NK-92 (cell line): ENCODE data around the gene STK24.

Source experiments
- DNase-seq: peaks from one replicate; lab custom pipeline; 2025; ENCODE audit not compliant: unreplicated experiment; lab: John Stamatoyannopoulos, UW

Gene STK24

DNA sequence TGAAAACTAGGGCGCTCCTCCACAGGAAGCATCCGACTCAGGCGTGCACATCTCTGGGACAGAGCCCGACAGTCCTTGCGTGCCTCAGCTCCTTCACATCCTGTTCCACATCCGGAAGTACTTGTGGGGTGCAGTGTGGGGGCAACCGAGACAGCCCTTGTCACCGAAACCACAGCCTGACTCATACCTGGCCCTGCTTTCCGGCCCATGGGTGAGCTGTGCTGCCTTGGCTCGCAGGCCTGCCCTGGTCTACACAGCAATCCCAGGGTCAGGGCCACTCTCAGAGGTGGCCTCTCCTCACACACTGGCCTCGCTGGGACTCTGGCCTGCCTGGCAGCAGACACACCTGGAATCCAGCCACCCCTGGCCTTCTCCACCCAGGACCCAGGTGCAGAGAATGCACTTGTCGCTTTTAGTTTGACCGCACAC lies 100.4 kb downstream of the STK24 start:
- peak; percentile 7 for DNase-seq

DNA sequence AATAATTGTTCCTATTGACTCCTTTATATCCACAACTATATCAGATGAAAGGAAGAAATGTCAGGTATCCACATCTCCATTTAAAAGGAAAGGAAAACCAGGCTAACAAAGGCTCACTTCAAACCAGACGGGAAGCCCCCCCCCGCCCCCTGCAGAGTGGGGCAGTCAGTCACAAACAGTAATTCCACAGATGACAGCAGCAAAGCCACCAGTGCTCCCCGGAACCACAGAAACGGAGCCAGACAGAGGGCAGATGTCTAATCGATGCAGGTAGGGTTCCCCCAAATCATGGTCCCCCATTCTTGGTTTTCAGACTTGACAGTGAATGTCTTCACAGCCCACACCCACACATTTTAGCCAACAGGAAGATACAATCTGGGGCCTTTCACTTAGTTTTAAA lies 100.8 kb downstream of the STK24 start:
- no peak for DNase-seq

DNA sequence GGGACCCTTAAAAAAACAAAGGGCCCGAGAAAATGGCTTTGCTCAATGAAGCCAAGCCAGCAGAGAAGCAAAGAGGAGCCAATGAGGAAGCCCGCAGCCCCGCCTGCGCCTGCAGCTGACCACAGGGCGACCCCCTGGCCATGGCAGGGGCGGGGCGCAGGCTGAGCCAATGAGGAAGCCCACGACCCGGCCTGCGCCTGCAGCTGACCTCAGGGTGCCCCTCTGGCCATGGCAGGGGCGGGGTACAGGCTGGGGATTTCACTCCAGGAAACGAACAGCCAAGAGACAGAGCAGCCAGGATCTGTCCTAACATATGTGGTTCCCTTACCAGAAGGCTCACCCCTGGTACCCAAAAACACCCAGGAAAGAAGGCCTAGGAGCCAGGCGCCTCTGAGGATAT lies 101.4 kb downstream of the STK24 start:
- no peak for DNase-seq

DNA sequence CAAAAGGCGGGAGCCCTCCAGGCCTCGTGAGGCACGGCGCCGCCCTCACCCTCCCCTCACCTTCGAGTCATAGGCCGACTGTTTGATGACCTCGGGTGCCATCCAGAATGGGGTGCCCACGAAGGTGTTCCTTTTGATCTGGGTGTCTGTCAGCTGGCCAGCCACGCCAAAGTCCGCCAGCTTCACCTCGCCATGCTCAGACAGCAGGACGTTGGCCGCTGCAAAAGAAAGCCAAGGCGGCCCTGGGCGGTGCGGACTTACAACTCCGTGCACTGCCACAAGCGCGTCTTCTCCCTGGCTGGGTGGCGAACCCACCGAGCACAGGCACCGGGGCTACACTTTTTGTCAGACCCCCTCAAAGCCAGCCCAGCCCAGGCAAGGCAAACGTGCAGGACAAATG lies 102.1 kb downstream of the STK24 start:
- DNase-seq = no peak

DNA sequence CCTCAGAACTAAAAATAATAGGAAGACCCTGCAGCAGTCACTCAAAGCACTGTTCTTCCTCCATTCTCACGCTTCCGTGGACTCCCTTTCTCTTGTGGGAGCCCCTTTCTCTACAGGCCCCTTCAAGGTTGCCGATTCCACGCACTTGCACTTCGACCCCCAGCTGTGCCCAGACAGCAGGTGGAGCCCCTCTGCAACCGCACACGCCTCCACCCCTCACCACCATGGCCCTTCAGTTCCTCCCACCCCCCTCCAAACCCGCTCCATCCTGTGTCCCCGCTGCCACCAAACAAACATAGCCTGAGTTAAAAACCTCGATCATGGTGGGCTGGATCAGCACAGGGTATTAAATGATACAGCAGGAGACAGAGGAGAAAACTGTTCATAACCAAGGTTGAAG lies 102.6 kb downstream of the STK24 start:
- no peak for DNase-seq

DNA sequence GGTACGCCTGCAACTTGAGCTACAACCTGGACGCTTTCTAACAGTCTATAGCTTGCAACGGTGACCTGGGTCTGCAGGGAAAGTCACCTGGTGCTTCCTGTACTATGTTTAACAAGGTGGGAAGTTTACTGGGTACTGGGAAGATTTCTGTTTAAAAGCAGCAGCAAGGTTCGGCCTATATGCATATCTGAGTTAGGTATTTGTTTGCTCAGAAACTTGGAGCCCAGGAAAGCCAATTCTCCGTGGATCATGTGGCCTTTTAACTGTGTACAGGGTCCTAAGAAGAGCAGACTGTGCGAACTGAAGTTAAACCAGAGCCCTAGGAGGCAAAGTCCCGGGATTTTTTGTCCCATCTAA lies 103.1 kb downstream of the STK24 start:
- DNase-seq = no peak

DNA sequence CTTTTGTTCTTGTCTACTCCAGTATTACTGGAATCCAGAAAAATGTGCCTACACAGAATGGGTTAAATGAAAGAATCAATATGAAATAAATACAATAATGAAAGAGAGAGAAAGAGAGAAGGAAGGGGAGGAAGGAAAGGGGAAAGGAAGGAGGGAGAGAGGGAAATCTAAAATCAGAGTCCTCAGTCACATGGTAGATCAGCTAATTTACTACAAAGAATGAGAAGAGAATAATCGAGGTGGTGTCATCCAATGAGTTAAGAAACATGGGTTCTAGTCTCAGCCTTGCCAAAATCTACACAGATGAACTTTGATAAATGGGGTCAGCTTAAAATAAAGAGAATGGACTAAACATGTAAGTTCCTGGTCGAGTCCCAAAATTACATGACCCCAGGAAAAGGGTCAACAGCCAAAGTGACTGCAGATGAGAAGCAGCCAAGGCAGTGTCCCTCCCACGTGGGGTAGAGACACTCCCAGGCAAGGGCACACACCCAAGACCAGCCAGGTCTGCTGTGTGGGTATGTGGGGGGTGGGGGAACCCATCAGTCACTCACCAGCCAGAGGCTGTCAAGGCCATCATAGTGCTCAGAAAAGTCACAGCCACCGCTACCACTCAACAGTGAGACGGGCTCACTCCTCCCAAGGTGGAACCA lies 103.6 kb downstream of the STK24 start:
- DNase-seq = no peak

DNA sequence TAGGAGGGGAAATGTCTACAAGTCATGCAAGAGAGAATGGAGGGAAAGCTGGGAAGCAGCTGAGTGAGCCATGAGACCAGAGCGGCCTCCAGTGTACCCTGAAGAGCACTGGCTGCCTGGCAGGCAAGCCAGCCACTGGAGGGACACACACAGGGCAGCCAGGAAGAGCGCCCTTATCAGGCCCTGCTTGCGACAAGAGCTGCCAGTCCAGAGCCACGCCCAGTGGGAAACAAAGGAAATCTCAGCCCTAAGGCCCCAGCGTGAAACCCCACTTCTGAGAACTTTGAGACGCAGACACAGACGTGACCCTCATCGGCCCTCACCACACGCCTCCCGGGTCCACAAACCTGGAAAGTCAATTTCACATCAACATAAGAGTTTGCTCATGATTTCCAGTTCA lies 105.0 kb downstream of the STK24 start:
- DNase-seq = no peak

DNA sequence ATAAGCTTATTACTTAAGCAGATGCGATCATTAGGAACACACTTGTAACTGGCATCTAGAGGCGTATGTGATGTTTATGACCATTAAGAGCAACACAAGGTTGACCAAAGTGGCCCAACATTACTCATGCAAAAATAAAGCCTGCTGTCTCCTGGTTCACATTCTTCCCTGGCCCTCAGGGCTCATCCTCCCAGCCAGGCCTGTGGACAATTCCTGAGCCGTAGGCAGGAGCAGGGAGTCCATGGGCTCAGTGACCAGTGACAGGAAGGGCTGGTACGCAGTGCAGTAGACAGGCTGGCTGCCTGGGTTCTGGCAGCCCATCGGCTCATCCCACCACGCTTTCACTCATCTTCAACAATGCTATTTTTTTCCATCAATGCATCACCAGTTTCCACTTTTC lies 106.0 kb downstream of the STK24 start:
- DNase-seq = no peak

DNA sequence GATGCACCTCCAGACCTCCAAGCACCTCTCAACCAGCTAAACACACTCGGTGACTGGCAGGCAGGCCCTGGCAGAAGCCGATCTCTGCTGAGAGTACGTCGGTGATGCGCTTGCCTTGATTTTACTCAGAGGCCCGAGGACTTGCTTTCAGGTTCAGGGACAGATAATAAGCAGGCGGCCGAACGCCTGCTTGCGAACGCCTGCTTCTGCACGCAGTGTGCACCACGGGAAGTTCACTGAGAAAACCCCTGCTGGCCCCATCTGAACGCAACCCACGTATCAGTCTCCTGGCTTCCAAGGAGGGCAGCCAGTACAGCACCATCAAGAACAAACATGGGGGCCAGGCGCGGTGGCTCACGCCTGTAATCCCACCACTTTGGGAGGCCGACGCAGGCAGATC lies 108.0 kb downstream of the STK24 start:
- DNase-seq = no peak

DNA sequence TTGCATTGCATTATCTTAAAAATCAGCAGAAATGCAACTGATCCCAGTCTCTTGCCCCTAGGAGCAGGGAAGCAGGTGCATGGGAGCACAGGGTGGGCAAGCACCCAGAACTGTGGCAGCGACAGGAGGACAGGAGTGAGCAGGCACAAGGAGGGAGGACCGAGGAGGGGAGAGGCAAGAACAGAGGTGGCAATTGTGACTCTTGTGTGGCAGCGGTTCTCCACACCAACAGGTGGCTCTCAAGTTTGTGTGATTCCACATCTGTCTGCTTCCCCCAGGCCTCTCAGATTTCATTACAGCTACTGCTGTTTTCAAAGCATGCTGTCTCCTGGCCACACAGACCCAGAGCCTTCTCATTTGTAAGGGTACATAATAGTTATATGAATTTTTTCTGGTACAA lies 108.5 kb downstream of the STK24 start:
- no peak for DNase-seq

DNA sequence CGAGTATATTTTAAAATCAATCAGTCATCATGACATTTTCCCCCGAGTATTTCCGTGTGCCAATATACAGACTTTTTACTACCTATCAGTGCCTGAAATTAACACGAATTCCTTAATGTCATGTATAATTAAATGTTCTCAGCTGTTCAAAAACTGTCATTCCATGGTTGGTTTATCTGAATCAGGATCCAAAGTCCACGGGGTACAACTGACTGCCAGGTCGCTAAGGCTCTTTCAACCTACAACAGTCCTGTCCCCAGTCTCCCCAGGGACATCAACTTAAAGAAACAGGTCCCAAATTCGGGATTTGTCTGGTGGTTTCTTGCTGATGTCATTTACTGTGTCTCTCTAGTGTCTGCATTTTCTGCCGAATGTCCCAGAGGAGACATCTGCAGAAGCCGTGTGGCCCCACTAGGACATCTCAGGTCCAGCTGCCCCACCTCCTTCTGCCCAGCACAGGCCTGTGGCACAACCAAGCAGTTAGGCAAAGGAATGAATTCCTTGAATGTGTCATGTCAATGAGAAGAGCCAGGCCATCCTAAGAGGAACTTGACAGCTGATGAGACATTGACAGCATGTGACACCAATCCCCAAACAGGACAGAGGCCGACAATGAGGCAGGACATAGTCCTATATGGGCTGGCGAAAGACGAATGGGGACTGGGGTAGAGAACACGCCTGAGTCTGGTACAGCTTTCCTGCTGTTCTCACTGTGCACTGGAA lies 109.5 kb downstream of the STK24 start:
- DNase-seq = no peak

DNA sequence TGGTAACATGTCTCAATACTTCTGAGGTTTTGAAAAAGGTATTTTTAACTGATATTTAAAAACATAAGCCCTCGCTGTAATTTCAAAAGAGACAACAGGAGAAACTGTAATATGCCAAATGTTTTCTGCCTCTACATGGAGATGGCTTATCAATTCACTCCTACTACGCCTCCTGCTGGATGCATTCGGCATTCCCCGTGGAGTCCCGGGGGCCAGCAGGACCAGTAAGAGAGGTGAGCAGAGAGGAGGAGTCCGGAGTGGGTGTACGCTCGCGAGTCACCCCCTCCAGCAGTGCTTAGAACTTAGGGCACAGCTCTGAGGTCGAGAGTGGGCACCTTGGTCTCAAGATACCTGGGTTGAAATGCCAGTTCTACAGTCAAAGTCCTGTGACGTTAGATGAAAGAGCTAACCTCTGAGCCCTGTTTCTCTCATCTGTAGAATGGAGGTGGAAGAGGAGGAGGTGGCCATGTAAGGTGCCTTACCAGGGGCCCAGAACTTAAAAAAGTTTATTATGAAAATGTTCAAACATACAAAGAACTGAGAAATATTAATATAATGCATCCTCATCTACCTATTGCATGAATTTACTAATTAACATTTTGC lies 110.2 kb downstream of the STK24 start:
- DNase-seq = no peak

DNA sequence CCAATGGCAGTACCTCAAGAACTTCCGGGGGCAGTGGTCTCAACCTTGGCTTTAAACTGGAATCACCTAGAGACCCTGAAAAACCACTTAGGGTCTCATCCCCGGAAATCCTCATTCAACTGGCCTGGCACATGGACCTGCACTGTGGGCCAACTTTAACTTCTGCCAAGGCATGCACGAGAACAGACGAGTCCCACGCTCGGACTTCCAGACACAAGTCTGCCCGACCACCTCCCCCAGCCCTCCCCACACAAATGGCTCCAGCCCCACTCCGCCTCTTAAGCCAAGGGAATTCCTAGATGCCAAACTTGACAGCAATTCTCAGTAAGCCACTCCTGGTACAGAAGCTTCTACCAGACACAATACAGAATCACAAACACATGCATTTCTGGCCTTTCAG lies 114.0 kb downstream of the STK24 start:
- DNase-seq = no peak

DNA sequence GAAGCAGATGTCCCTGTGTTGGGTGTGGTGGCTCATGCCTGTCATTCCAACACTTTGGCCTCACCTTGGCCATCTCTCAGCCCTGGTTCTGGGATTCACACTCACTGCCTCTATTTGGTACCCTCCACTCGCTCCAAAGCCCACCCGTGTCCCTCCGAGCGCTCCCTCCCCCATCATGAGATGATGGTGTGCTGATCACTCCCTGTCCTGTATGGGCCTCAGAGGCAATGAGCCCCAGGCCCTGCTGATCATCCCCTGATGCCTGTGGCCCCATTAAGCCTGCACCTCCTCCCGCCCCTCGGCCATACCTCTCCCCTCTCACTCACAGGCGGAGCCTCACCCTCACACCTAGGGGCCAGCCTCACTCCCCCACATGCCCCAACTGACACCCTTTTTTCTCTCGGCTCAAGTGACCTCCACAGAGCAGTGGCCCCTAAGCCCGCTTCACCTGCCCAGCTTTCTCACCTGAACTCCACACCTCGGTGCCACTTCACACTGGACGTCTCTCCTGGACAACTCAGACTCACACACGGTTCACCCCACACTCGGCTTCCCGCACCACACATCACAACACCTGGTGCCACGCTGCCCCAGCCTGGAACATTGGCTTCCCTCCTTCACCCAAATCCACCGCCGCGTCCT lies 114.5 kb downstream of the STK24 start:
- DNase-seq = no peak

DNA sequence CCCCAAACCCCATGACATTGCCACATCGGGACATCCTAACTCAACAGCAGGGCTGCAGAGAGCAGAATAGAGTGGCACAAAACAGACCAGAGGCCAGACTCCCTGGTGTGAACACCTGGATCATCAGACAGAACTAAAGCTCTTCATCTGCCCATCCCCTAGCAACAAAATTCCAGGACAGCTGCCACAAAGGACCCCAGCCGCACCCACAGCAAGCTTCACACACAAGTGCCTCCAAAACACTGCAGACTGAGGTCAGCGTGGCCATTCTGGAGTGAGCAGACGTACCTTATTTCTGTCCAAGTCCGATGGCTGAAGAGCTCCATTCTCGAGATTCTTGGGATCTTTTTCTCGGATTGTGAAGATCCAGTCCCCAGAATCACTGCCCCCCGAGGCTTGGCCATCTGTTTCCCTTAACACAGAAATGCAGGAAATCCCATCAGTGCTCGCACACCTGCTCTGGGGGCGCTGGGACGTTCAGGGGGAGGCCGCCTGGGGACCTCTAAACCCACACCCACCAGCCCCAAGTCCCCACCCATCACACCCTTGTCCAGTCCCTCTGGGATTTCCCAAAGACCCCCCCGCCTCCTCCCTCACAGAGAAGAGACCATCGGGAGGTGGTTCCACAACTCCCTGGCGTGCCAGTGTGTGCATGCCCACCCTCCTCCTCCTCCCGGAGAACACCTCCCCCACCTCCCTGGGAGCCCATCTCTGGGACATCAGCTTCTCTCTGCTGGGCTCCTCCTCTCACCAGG lies 115.2 kb downstream of the STK24 start:
- no peak for DNase-seq

DNA sequence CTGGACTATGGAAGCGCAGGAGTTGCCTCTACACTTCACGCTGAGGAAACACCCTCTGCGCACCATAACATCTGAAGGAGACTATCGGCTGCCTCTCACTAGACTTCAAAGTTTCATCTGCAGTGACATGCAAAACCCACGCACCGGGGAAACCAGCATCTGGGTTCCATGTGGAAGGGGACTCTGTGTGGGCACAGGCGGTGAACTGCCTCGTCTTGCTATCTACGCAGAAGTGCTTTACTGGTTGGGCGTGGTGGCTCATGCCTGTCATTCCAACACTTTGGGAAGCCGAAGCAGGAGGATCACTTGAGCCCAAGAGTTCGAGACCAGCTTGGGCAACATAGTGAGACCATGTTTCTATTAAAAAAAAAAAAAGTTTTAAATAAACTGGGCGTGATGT lies 116.4 kb downstream of the STK24 start:
- DNase-seq = no peak

DNA sequence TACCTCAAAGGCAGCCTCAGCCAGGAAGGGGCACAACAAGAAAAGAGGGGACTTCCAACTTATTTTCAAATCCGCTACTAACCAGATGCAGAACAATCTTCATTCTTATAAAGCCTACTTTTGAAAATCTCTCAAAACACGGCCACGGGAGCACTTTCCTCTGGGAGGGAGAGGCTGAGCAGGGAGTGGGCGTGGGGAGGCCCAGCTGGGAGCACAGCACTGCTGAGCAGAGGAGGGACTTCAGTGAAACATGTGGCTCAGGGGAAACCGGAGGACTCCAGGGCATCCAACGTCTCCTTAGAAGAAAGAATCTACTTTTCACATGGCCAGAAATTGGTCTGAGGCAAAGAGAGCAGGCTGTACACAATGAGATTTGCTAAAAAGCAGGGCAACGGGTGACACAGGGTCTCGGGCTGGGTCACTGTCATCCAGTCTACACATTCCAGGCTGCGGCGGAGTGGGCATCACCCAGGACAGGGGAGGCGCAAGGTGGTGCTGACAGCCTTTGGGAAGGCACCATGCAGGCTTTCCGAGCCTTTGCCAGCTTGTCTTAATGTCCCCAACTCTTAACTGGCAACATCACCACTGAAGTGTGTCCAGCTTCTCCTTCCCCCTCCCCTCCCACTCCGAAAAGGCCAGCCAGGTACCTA lies 117.1 kb downstream of the STK24 start:
- DNase-seq = no peak

DNA sequence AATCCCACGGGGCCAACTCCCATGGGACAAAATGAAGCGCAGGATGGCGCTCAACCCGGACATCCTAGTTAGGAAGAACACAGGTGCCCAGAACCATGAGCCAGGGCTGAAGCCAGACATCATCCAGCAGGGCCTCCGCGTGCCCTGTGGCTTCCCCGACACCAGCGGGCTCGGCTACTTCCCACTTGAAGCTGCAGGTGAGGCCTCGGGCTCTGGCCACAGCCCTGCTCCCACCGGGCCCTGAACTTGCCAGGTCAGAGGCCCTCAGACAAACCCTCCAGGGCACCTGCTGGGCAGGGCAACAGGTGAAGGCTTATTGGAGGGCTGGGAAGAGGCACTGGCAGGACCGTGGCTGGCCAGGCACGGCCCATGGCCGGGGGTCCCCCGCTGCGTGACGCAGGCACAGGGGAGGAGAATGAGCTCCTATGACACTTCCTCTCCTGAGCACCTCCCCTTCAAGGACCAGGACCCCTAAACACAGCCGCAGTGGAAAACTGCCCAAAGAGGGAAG lies 117.7 kb downstream of the STK24 start:
- no peak for DNase-seq

DNA sequence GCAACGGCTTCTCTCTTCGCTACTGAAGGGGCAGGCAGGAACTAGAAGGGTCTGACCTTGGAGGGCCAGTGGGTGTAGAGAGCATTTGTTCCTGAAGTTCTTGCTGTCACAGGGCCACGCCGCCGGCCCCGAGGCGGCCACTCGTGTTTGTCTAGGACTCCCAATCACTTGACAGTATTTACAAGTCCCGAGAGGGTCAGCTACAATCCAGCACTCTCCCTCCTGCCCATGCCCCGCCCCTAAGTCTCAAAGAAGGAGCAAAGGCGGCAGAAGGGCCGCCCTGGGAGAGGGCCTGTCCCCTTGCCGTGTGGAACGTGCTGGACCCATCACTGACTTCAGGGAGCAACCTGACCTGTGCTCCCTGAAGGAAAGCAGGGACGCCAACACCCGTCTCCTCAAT lies 118.5 kb downstream of the STK24 start:
- DNase-seq = no peak

DNA sequence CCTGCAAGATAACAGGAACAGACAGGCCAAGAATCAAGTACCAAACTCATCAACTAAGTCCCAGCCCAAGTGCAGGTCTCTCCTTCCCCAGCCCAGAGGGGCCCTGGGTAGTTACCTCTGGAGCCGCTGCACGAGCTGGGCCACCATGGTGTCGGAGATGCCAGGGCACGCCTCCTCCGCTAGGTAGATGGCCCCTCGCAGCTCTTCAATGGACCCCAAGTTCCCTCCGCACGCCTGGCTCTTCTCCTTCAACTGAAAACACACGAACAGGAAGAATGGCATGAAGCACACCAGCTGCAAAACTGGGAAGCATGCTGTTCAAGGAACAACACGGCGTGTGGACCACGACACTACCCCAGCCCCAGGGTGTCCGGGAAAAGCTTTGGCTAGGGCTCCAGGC lies 119.9 kb downstream of the STK24 start:
- DNase-seq = no peak
